ENCODE results near the gene B3GNT2. TPM values are rescaled to one million over a fixed set of nuclear protein-coding genes. Genes with fewer than 3 reads are reported as not detected.
"Not testable (repeated sequence)": the region's sequence is repeated elsewhere in the genome, so short reads cannot be mapped to it uniquely, and the experiment has no call there.

The B3GNT2 gene, protein sequence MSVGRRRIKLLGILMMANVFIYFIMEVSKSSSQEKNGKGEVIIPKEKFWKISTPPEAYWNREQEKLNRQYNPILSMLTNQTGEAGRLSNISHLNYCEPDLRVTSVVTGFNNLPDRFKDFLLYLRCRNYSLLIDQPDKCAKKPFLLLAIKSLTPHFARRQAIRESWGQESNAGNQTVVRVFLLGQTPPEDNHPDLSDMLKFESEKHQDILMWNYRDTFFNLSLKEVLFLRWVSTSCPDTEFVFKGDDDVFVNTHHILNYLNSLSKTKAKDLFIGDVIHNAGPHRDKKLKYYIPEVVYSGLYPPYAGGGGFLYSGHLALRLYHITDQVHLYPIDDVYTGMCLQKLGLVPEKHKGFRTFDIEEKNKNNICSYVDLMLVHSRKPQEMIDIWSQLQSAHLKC
- 22.2 TPM for polyA plus RNA-seq (2013, experiment 1 of 2)
- 24.3 TPM for polyA plus RNA-seq (2013, experiment 2 of 2)

DNA sequence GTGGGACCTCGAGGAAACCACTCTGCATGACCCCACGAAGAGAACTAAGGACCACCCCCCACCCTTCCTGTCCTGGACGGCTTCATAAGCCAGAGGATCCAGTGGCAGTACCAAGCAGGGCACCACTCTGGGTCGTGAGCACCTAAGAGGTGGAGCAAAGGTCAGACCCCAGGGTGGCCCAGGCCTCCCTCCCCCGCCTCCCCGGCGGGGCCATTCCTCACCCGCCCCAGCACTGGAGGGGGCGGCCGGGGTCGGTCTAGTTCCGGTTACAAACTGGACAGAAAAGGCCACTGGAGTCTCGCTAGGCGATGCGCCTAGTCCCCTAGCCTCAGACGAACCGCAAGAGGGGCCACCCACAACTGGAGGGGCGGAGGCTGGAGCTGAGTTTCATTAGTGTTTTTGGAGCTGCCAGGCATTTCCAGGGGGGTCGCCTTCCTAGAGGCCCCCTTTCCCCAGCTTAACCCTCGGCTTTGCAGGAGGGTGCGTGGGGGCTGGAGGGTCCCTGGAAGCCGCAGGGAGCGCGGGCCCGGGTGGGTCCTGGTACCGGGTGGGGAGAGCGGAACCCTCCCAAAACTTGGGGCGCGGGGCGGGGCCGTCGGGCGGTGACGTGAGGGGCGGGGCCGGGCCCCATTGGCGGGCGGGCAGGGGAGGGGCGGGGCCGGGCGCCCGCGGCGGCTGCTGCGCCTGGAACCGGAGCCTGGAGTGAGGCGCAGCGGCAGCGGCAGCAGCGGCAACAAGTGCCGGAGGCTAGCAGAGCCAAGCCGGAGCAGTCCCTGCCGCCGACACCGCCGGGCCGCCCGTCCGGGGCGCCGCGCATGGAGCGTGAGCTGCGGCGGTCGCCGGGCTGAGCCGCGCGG lies at the start of gene B3GNT2:
B3GNT2 (plus strand) TSS at position 695 of the 857 bp plus-strand sequence. CDS start 26,106 bp downstream, outside the sequence.
- Histone ChIP-seq H3K4me3 (ENCODE audit: low read length) (peak within 1 kb of the TSS; percentile 96), H3K9me3 (ENCODE audit: insufficient read depth, low read depth, low read length) (no peaks in the 10 kb centered on the region), H3K4me1 (ENCODE audit: insufficient read depth, low read length) (peaks cover 20% of the 10 kb centered on the region), H3K36me3 (ENCODE audit: insufficient read depth, low read length) (no peaks in the 10 kb centered on the region), H3K9ac (ENCODE audit: low read depth, low read length) (peak within 1 kb of the TSS; percentile 78), H3K27me3 (ENCODE audit: insufficient read depth, low read length) (no peaks in the 10 kb centered on the region), H3K27ac (ENCODE audit: low read depth, low read length) (peak within 1 kb of the TSS; percentile 85)
- 4% methylated on average over 70 of the region's 70 CpGs for WGBS

DNA sequence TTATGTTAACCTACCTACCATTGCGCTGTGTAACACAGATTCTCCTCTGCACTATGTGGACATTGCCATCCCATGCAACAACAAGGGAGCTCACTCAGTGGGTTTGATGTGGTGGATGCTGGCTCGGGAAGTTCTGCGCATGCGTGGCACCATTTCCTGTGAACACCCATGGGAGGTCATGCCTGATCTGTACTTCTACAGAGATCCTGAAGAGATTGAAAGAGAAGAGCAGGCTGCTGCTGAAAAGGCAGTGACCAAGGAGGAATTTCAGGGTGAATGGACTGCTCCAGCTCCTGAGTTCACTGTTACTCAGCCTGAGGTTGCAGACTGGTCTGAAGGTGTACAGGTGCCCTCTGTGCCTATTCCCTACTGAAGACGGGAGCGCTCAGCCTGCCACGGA lies 49.1 kb upstream of the B3GNT2 start:
- WGBS, result 100% methylated on average over 5 of the region's 7 CpGs
- H3K4me1 ChIP-seq (ENCODE audit: insufficient read depth, low read length), result peaks cover 14% of the 10 kb centered on the region
- not testable (repeated sequence) for H3K9me3 ChIP-seq (ENCODE audit: insufficient read depth, low read depth, low read length); H3K27me3 ChIP-seq (ENCODE audit: insufficient read depth, low read length); H3K36me3 ChIP-seq (ENCODE audit: insufficient read depth, low read length); H3K4me3 ChIP-seq (ENCODE audit: low read length); H3K9ac ChIP-seq (ENCODE audit: low read depth, low read length); H3K27ac ChIP-seq (ENCODE audit: low read depth, low read length)

DNA sequence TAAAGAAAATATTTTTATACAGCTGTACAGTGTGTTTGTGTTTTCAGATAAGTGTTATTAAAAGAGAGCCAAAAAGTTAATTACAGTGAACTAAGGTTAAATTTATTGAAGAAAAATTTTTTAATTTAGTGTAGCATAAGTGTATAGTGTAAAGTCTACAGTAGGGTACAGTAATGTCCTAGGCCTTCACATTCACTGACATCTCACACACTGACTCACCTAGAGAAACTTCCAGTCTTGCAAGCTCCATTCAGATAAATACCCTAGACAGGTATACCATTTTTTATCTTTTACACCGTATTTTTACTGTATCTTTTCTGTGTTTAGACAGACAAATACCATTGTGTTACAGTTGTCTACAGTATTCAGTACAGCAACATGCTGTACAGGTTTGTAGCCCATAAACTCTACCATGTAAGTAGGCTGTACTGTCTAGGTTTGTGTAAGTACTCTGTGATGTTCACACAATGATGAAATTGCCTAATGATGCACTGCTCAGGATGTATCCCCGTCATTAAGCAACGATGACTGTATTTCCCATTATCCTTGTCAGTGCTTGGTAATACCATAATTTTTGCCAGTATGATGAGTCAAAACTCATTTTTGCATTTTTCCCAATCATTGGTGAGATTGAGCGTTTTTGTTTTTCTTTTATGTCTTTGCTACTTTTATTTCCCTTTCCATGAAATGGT lies 48.2 kb upstream of the B3GNT2 start:
- H3K36me3 ChIP-seq (ENCODE audit: insufficient read depth, low read length), result no peaks in the 10 kb centered on the region
- WGBS, result 97% methylated on average over 4 of the region's 4 CpGs
- H3K27ac ChIP-seq (ENCODE audit: low read depth, low read length), result no peak overlapping the region
- no peak overlapping the region for H3K4me3 ChIP-seq (ENCODE audit: low read length)
- H3K9ac ChIP-seq (ENCODE audit: low read depth, low read length), result no peak overlapping the region
- H3K9me3 ChIP-seq (ENCODE audit: insufficient read depth, low read depth, low read length), result no peaks in the 10 kb centered on the region
- peaks cover 20% of the 10 kb centered on the region for H3K4me1 ChIP-seq (ENCODE audit: insufficient read depth, low read length)
- H3K27me3 ChIP-seq (ENCODE audit: insufficient read depth, low read length), result no peaks in the 10 kb centered on the region

DNA sequence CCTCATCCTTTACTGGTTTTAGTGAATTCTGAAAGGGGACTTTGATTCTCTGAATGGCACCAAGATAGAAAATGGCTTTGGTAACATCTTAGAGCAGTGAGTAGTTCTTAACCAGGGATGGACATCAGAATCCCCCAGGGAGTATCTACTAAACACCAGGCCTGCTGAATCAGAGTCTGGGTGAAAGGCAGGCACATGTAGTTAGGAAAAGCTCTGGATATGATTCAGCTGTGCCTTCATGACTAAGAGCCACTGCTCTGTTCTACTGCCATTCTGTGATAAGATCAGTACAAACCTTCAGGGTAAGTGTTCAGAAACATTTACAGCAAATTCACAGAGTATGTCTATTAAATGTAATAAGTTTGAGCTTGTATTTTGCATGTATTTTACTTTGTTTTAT lies 46.2 kb upstream of the B3GNT2 start:
- no peaks in the 10 kb centered on the region for H3K36me3 ChIP-seq (ENCODE audit: insufficient read depth, low read length)
- no peak overlapping the region for H3K9ac ChIP-seq (ENCODE audit: low read depth, low read length)
- H3K4me3 ChIP-seq (ENCODE audit: low read length), result no peak overlapping the region
- no peak overlapping the region for H3K27ac ChIP-seq (ENCODE audit: low read depth, low read length)
- H3K9me3 ChIP-seq (ENCODE audit: insufficient read depth, low read depth, low read length), result no peaks in the 10 kb centered on the region
- peaks cover 20% of the 10 kb centered on the region for H3K4me1 ChIP-seq (ENCODE audit: insufficient read depth, low read length)
- H3K27me3 ChIP-seq (ENCODE audit: insufficient read depth, low read length), result no peaks in the 10 kb centered on the region

DNA sequence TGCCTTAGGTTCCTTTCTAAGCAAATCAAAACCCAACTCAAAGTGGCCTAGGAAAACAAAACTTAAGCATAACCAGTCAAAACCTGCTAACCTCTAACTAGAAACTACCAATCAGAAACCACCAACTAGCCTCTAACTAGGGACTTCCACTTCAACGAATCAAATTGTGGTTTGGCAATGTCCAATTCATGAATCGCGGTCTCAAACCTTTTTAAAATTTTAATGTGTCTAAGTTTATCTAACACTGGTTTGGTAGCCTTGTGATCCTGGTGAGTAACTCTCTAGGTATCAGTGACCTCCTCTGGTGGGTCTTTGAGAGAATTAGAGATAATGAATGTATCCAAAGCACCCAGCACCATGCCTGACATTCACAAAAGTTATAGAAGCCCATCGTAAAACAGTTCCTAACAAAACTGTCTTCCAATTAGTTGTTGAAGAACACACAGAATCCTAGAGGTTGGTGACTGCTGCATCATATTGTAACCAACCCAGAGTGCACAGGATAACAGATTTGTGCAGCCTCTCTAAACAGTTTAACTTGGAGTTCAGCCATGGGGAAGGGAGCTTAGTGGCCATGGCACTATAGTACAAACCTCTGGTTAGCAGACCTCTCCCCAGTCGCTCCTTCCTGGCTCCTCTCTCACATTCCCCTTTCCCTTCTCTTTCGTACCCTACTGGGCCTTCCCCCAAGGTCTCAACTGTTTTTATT lies 45.2 kb upstream of the B3GNT2 start:
- no peaks in the 10 kb centered on the region for H3K9me3 ChIP-seq (ENCODE audit: insufficient read depth, low read depth, low read length)
- H3K4me1 ChIP-seq (ENCODE audit: insufficient read depth, low read length), result peaks cover 20% of the 10 kb centered on the region
- H3K27me3 ChIP-seq (ENCODE audit: insufficient read depth, low read length), result no peaks in the 10 kb centered on the region
- no peaks in the 10 kb centered on the region for H3K36me3 ChIP-seq (ENCODE audit: insufficient read depth, low read length)
- 69% methylated on average over 6 of the region's 6 CpGs for WGBS
- no peak overlapping the region; the same call in 1 of the 2 replicates for H3K9ac ChIP-seq (ENCODE audit: low read depth, low read length)
- H3K4me3 ChIP-seq (ENCODE audit: low read length), result no peak overlapping the region
- peak overlapping the region; percentile 54 for H3K27ac ChIP-seq (ENCODE audit: low read depth, low read length)

DNA sequence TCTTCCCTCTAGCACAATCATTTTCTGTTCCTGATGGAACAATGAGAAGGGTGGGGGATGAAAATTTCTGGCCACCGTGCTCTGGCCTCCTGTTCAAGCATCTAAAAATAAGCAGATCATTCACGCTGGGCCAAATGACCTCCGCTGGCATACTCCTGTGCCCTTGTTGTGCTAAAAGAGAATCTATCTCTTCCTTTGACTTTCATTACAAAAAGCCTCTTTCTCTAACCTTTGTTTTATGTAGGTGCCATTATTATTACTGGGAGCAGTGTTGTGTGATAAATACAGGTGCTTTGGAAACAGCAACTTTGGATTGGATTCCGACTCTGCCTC lies 44.6 kb upstream of the B3GNT2 start:
- no peak overlapping the region for H3K4me3 ChIP-seq (ENCODE audit: low read length)
- H3K9me3 ChIP-seq (ENCODE audit: insufficient read depth, low read depth, low read length), result no peaks in the 10 kb centered on the region
- no peaks in the 10 kb centered on the region for H3K36me3 ChIP-seq (ENCODE audit: insufficient read depth, low read length)
- WGBS, result 75% methylated on average over 4 of the region's 4 CpGs
- H3K27ac ChIP-seq (ENCODE audit: low read depth, low read length), result peak overlapping the region; percentile 54
- H3K27me3 ChIP-seq (ENCODE audit: insufficient read depth, low read length), result no peaks in the 10 kb centered on the region
- H3K9ac ChIP-seq (ENCODE audit: low read depth, low read length), result no peak overlapping the region; the same call in 1 of the 2 replicates
- peaks cover 20% of the 10 kb centered on the region for H3K4me1 ChIP-seq (ENCODE audit: insufficient read depth, low read length)

DNA sequence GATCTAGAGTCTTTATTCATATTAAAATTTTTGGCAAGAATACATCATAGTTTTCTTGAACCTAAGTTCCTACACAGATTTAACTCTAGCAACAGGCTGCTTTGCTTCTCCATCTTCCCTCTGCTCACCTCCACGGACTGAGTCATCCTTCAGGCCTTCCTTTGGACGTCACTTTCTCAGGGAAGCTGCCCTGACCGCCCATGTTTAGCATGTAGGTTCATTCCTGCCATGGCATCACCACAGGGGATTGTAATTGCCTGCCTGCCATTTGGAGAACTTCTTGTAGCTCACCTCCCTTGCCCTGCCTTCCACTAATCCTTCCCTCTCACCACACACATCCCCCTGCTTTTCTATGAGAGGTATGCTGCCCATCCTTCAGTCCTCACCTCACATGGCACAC lies 43.9 kb upstream of the B3GNT2 start:
- Histone ChIP-seq H3K9me3 (ENCODE audit: insufficient read depth, low read depth, low read length) (no peaks in the 10 kb centered on the region), H3K27me3 (ENCODE audit: insufficient read depth, low read length) (no peaks in the 10 kb centered on the region), H3K4me1 (ENCODE audit: insufficient read depth, low read length) (peaks cover 25% of the 10 kb centered on the region), H3K9ac (ENCODE audit: low read depth, low read length) (no peak overlapping the region), H3K36me3 (ENCODE audit: insufficient read depth, low read length) (no peaks in the 10 kb centered on the region), H3K4me3 (ENCODE audit: low read length) (no peak overlapping the region), H3K27ac (ENCODE audit: low read depth, low read length) (peak overlapping the region; percentile 54; the same call in 1 of the 2 replicates)
- 68% methylated on average over 3 of the region's 3 CpGs for WGBS

DNA sequence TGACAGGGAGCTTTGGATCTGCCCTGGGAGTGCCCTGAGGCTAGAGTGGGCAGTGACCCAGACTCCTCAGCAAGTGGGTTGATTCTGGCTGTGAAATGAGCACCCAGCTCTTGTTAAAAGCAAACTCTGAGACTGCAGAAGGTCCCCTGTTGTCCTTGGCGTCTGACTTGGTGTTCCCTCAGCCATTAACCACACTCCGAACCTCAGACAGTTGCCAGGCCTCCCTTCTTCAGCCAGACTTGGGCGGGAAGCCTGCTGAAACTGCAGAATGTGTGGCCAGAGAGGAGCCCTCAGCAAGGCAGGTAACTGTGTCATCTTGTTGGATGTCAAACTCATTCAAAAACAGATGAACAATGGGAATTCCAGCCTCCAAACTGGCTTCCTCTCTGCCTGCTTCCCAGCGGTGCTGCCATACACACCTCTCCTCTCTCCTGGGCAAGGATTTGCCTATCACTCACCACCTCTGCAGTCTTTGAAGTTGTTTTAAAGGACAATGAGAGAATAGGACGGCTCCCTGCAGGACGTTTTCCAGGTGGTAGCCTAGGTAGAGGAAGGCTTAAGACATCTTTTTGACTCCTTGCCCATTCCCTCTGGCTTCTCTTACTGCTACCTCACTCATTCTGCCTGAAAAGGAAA lies 38.9 kb upstream of the B3GNT2 start:
- H3K9ac ChIP-seq (ENCODE audit: low read depth, low read length), result no peak overlapping the region
- peaks cover 14% of the 10 kb centered on the region for H3K4me1 ChIP-seq (ENCODE audit: insufficient read depth, low read length)
- no peaks in the 10 kb centered on the region for H3K36me3 ChIP-seq (ENCODE audit: insufficient read depth, low read length)
- H3K9me3 ChIP-seq (ENCODE audit: insufficient read depth, low read depth, low read length), result no peaks in the 10 kb centered on the region
- 51% methylated on average over 6 of the region's 6 CpGs for WGBS
- no peak overlapping the region for H3K4me3 ChIP-seq (ENCODE audit: low read length)
- H3K27me3 ChIP-seq (ENCODE audit: insufficient read depth, low read length), result no peaks in the 10 kb centered on the region
- no peak overlapping the region; the same call in 1 of the 2 replicates for H3K27ac ChIP-seq (ENCODE audit: low read depth, low read length)

DNA sequence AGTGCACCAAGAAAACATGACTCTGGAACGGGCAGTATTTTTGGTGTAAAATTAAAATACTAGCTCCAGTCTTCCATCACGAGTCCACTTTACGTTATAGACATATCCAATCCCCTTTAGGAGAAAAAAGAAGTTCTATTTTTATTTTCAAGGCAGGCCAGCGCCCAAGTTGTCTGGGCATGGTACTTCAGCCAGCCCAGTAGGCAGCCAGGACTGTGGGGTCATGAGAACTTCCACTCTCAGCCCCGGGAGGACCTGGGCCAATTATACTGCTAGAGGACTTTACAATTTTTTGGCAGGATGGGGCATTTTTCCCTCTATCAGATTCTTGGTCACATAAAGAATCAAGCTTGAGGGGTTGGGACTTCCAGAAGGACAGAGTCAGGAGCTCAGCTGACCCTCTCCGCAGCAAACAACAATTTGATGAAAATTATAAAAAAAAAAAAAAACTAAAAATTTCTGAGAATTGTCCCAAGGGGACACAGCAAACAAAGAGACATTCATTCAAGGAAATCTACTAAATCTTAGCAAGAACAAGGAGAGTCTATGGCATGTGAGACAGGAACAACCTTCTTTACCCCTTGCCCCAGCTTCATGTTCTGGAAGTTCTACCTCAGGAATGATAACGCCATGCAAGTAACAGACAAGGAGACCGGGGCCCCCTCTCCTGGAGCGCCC lies 37.3 kb upstream of the B3GNT2 start:
- Histone ChIP-seq H3K4me3 (ENCODE audit: low read length) (no peak overlapping the region), H3K9me3 (ENCODE audit: insufficient read depth, low read depth, low read length) (no peaks in the 10 kb centered on the region), H3K4me1 (ENCODE audit: insufficient read depth, low read length) (peaks cover 24% of the 10 kb centered on the region), H3K27ac (ENCODE audit: low read depth, low read length) (no peak overlapping the region), H3K9ac (ENCODE audit: low read depth, low read length) (no peak overlapping the region), H3K27me3 (ENCODE audit: insufficient read depth, low read length) (no peaks in the 10 kb centered on the region), H3K36me3 (ENCODE audit: insufficient read depth, low read length) (no peaks in the 10 kb centered on the region)
- WGBS, result 90% methylated on average over 8 of the region's 9 CpGs

DNA sequence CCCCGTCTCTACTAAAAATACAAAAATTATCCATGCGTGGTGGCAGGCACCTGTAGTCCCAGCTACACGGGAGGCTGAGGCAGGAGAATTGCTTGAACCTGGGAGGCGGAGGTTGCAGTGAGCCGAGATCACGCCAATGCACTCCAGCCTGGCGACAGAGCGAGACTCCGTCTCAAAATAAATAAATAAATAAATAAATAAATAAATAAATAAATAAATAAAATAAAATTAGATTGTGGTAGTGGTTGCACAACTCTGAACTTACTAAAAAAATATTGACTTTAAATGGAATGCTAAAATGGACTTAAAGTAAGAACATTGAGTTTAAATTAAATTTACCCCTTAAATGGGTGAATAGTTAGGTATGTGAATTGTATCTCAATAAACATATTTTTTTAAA lies 35.2 kb upstream of the B3GNT2 start:
- not testable (repeated sequence) for H3K27me3 ChIP-seq (ENCODE audit: insufficient read depth, low read length); H3K27ac ChIP-seq (ENCODE audit: low read depth, low read length); H3K4me3 ChIP-seq (ENCODE audit: low read length); H3K9ac ChIP-seq (ENCODE audit: low read depth, low read length); H3K9me3 ChIP-seq (ENCODE audit: insufficient read depth, low read depth, low read length); H3K36me3 ChIP-seq (ENCODE audit: insufficient read depth, low read length)
- WGBS, result 94% methylated on average over 6 of the region's 9 CpGs
- H3K4me1 ChIP-seq (ENCODE audit: insufficient read depth, low read length), result peaks cover 30% of the 10 kb centered on the region
